ENCODE results near the gene TELO2.
A peak's percentile ranks its signal among the peaks of the same experiment; 100 is the strongest.

TELO2 gene

DNA sequence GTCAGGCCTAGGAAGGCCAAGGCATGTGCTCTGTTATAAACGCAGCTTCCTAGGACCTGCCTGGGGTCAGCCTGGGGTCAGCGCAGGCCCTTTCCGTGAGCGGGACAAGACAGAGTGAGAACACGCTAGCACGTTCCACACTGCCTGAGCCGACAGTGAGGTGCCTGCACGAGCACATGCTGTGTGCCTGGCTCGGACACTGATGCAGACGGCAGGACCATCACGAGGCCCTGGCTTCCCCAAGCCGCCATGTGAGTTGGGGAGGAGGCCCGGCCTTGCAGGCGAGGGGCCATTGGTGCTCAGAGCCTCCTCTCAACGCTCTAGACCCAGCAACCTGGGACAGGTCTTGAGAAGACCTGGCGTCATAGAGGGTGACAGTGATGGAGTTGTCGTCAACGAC is 49.4 kb downstream of the TELO2 start:
- TF ChIP-seq, protein P1, sequence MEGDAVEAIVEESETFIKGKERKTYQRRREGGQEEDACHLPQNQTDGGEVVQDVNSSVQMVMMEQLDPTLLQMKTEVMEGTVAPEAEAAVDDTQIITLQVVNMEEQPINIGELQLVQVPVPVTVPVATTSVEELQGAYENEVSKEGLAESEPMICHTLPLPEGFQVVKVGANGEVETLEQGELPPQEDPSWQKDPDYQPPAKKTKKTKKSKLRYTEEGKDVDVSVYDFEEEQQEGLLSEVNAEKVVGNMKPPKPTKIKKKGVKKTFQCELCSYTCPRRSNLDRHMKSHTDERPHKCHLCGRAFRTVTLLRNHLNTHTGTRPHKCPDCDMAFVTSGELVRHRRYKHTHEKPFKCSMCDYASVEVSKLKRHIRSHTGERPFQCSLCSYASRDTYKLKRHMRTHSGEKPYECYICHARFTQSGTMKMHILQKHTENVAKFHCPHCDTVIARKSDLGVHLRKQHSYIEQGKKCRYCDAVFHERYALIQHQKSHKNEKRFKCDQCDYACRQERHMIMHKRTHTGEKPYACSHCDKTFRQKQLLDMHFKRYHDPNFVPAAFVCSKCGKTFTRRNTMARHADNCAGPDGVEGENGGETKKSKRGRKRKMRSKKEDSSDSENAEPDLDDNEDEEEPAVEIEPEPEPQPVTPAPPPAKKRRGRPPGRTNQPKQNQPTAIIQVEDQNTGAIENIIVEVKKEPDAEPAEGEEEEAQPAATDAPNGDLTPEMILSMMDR (IDR thresholded peaks at IDR 0.05; ENCODE audit: low read depth, low read length) = no peak
- H3K4me3 ChIP-seq (ENCODE audit: low read depth, low read length) = no peak overlapping the region
- no peaks in the 10 kb centered on the region for H3K27me3 ChIP-seq (ENCODE audit: insufficient read depth, low read depth, severe bottlenecking)
- no peaks in the 10 kb centered on the region for H3K9me3 ChIP-seq (ENCODE audit: severe bottlenecking)
- DNase-seq = no peak
- H3K27ac ChIP-seq = no peak overlapping the region; the same call in 1 of the 2 replicates
- H3K36me3 ChIP-seq = no peaks in the 10 kb centered on the region; the same call in none of the 2 replicates

DNA sequence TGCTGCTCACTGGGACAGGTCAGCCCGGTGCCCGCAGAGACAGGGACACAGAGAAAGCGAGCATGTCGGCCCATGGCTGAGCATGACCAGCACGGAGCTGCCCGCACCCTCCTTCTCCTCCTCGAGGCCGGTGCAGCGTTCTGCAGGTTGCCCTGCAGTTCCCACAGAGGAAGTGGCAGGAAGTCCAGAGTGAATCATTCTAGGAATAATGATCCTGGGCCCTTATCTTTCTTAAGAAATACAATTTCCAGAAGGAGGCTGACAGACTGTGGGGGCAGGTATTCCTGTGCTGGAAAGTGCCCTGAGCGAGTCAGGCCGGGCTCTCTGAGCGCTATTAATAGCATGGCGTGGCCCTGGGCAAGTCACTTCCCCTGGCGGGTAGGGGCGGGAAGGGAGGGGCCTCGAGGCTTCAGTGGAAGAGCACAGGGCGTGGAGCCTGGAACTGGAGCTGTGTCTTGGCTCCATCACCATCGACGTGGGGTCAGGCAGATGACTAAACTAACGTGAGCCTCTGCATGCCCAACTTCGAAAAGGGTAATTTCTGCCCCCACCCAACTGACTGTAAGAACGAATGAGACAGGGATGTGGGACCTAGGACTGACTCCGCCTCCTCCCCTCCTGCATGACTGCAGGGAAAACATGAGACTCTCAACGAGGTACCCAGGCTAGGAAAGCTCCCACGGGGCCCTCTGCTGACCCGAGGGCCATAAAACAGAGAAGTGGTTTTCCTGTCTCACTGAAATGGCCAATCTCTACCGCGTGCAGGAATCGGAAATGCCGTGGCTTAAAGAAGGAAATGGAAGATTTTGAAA is 50.1 kb downstream of the TELO2 start:
- peaks cover 6% of the 10 kb centered on the region for H3K36me3 ChIP-seq
- DNase-seq = peak; percentile 44
- no peaks in the 10 kb centered on the region for H3K9me3 ChIP-seq (ENCODE audit: severe bottlenecking)
- H3K27me3 ChIP-seq (ENCODE audit: insufficient read depth, low read depth, severe bottlenecking) = no peaks in the 10 kb centered on the region
- TF ChIP-seq, protein P1 (IDR thresholded peaks at IDR 0.05; ENCODE audit: low read depth, low read length) = peak; percentile 26; the same call in 1 of the 2 replicates
- H3K27ac ChIP-seq = peak overlapping the region; percentile 31; the same call in 1 of the 2 replicates
- H3K4me3 ChIP-seq (ENCODE audit: low read depth, low read length) = no peak overlapping the region

DNA sequence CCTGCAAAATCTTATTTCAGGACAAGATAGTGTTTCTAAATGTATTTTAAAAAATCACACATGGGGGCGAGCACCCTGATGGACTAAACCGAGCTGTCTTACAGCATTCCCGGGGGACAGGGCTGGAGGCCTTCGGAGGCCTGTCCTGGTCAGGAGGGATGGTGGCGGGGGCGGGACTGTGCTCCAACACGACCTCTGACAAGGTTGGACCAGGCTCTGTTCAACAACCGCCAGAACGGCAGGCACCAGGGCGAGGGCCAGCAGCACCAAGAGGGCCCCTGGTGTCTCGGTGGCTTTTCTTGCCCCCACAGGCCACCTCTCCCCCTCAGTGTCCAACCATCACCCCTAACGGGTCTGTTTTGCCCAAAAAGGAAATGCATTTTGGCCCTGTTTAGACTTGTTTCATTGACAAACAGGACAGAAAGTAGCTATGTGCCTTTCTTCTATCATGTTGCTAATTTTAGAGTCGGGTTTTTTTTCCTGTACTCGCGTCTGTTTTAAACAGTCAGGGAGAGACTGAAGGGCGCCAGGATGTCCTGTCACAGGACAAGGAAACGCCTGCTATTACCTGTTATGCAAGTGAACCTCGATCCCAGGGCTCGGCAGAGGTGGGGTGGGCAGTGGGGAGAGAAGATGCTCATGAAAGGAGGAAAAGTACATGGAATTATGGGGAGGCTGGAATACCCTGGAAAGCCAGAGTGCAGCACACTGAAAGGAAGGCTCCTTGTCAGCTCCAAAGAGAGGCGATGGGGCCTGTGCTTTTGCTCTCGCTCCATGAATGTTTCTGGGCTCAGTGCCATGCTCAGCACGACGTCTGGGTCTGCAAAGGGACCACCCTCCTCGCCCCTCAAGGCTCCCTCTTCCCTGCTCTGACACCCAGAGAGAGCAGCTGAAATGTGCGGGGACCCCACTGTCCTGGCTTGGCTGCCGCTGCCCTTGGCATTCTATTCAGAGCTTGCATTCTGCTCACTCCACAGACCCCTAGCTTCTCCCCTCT is 52.2 kb downstream of the TELO2 start:
- Histone ChIP-seq H3K36me3 (peaks cover 14% of the 10 kb centered on the region; the same call in 1 of the 2 replicates), H3K27ac (no peak overlapping the region), H3K27me3 (ENCODE audit: insufficient read depth, low read depth, severe bottlenecking) (no peaks in the 10 kb centered on the region), H3K9me3 (ENCODE audit: severe bottlenecking) (no peaks in the 10 kb centered on the region), H3K4me3 (ENCODE audit: low read depth, low read length) (no peak overlapping the region)
- TF ChIP-seq, protein P1 (IDR thresholded peaks at IDR 0.05; ENCODE audit: low read depth, low read length) = no peak
- no peak for DNase-seq

DNA sequence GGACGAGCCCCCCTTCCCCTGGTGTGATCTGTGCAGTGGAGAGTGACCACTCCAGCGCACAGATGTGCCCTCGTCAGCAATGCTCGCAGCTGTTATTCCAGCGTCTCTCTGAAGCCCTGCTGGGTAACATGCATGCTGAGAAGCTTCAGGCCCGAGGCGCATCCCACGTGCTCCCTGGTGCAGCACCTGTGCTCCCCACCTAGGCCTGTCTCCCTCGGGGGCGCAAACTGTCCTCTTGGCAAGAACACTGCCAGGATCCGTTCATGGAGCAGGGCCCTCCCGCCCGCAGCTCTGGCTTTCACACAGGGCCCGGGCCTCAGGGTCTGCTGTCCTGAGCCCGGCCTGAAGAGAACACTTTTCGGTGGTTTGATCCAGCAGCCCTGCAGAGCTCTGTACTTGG is 53.3 kb downstream of the TELO2 start:
- H3K36me3 ChIP-seq = peaks cover 14% of the 10 kb centered on the region; the same call in 1 of the 2 replicates
- no peak for DNase-seq
- H3K27ac ChIP-seq = no peak overlapping the region
- H3K27me3 ChIP-seq (ENCODE audit: insufficient read depth, low read depth, severe bottlenecking) = no peaks in the 10 kb centered on the region
- TF ChIP-seq, protein P1 (IDR thresholded peaks at IDR 0.05; ENCODE audit: low read depth, low read length) = no peak
- H3K4me3 ChIP-seq (ENCODE audit: low read depth, low read length) = no peak overlapping the region
- H3K9me3 ChIP-seq (ENCODE audit: severe bottlenecking) = no peaks in the 10 kb centered on the region

DNA sequence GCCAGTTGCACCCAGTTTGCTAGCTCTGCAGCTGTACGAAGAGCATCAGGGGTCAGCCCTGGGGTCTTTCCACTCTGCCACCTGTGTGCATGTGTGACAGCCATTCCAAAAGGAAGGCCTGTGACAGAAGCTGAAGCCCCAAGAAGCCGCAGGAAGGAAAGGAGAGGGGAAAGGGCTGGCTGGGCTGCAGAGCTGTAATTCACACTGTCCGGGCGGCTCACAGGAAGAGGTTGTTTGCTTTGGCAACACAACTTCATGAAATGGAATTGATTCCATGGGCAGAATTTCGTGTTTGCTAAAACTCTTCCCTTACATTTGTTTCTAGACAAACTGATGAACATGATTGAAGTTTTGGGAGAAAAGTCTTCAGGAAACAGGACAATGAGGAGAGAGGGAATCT is 55.1 kb downstream of the TELO2 start:
- DNase-seq = no peak
- Histone ChIP-seq H3K4me3 (ENCODE audit: low read depth, low read length) (no peak overlapping the region), H3K36me3 (peaks cover 14% of the 10 kb centered on the region; the same call in 1 of the 2 replicates), H3K9me3 (ENCODE audit: severe bottlenecking) (no peaks in the 10 kb centered on the region), H3K27ac (no peak overlapping the region; the same call in 1 of the 2 replicates), H3K27me3 (ENCODE audit: insufficient read depth, low read depth, severe bottlenecking) (no peaks in the 10 kb centered on the region)
- TF ChIP-seq, protein P1 (IDR thresholded peaks at IDR 0.05; ENCODE audit: low read depth, low read length) = no peak
